Stimulated activated CD4-positive, alpha-beta T cell treated with anti-CD3 and anti-CD28 coated beads, Interleukin-2, amount 100 ng/mL, for 24 hours (primary cell): ENCODE results near the gene LRRC61.

Source experiments
- DNase-seq, 2 donors: peaks; one replicate each; pipeline ENCODE4 v3.0.0-alpha.2; 2020

Gene LRRC61

DNA sequence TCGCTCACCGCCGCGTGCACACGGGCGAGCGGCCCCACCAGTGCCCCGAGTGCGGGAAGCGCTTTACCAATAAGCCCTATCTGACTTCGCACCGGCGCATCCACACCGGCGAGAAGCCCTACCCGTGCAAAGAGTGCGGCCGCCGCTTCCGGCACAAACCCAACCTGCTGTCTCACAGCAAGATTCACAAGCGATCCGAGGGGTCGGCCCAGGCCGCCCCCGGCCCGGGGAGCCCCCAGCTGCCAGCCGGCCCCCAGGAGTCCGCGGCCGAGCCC is 48.8 kb downstream of the LRRC61 start:
- DNase-seq = no peak

DNA sequence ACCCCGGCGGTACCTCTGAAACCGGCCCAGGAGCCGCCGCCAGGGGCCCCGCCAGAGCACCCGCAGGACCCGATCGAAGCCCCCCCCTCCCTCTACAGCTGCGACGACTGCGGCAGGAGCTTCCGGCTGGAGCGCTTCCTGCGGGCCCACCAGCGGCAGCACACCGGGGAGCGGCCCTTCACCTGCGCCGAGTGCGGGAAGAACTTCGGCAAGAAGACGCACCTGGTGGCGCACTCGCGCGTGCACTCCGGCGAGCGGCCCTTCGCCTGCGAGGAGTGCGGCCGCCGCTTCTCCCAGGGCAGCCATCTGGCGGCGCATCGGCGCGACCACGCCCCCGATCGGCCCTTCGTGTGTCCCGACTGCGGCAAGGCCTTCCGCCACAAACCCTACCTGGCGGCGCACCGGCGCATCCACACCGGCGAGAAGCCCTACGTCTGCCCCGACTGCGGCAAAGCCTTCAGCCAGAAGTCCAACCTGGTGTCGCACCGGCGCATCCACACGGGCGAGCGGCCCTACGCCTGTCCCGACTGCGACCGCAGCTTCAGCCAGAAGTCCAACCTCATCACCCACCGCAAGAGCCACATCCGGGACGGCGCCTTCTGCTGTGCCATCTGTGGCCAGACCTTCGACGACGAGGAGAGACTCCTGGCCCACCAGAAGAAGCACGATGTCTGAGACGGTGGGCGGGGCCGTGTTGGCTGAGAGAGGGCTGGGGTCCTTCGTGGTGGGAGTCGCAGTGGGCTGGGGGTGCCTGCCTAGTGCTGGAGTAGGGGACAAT is 49.3 kb downstream of the LRRC61 start:
- no peak for DNase-seq

DNA sequence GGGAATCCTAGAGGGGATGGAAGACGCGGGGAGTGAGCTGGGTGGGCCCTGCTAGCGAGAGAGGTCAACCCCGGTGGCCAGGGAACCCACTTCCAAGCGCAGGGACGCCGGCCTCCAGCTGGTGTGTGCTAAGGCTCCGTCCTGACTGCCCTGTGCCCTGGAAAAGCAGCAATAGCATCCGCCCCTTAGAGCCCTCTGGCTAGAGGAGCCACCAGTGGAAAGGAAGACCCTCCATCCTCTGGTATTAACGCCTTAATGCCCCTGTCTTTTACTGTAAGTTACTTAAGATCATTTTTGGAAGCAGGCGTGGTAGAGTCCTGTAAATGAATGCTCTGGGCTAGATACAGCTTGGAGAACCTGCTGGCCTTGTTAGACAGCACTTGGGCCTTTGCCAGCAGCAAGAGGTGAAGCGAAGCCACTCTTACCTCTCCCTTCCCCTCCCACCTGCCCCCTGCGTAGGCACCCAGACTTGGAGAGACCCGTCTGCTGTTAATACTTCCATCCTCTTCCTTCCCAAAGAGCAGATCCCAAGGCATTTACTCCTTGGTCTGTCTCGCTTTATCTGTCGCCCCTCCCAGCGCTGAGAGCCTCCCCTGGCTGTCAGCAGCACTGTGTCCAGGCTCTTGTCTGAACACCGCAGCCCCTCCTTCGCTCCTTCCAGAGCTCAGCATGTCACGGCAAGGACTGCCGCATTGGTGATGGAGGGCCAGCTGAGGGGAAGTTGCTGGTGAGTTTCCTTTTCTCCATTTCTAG is 50.1 kb downstream of the LRRC61 start:
- no peak for DNase-seq

DNA sequence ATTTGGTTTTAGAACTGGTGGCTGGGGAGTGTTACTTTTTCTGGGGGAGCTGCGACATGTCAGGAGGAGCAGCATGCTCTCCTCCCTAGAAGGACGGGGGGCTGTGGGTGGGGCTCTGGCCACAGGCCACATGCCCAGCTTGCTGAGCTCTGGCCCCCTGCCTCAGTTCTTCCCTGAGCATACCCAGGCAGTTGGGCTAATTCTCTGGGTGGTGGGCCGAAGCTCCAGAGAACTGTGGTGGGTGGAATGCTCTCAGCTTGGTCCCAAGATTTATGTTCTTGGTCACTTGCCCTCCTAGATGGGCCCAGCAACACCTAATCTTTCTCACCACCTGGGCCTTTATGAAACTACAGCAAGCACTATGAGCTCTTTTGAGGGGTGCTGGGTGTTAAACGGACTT is 50.9 kb downstream of the LRRC61 start:
- DNase-seq = no peak

DNA sequence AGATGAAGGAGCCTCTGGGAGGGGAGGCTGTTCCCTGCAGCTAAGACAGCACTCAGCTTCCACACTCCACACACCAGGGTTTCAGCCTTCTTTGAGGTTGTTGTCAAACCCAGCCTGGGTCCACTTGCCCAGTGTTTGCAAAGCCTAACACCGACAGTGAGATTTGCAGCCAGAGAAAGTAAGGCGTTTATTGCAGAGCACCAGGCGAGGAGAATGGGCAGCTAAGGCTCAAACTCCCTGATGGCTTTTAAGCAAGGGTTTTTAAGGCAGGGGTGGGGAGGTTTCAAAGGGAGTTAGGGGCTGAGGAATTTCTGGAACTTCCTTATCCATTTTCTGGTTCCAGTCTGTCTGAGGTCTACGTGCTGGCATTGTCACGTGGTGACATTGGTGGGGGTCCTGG is 51.3 kb downstream of the LRRC61 start:
- DNase-seq = no peak

DNA sequence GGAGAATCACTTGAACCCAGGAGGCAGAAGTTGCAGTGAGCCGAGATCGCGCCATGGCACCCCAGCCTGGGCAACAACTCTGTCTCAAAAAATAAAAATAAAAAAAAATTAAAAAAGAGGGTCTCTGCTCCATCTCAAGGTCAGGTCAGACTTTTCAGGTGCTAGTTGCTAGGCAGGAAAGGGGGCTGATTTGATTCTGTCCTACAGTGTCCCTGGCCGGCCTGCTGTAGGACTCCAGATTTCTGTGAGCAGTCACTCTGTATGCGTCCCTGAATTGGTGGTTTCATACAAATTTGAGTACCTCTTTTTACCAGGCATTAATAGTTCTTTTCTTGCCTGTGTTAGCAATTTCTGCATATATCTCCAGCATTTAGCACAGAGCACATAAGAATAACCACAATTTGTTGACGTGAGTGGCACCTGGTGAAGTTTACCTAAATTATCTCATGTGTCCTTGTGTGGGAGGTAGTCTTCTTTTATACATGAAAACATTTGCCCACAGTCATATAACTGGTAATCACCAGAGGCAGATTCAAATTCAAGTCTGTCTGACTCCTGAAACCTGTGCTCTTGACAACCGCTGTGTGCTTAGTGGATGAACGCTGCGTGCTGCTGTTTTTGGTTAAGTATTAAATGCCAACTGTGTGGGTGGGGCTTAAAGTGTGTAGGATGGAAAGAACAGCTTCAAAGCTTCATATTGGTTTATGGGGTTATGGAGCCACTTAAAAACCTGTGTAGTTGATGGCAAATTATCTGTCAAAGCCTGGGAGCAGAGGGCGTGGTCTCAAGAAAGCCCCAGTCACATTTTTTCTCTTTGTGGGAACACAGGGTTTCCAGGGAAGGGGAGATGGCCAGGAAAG is 52.7 kb downstream of the LRRC61 start:
- peak; percentile 35 to 58 for DNase-seq

DNA sequence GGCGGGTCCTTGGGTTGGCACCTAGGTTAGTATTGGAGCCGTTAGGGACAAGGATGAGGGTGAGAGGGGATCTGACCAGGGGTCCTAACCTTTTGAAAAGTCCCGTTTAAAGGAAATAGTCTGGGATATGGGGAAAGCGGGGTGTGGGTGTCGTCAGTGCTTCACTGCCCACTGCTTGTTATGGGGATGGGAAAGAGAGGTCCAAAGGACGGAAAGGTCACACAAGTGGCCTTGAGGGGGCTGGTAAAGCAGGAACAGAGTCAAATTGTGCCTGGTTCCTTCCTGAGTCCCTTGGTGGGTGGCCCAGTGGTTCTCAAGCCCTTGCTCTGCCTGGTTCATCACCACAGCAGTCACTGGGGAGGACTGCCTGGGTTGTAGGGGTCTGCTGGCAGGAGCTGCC is 53.4 kb downstream of the LRRC61 start:
- no peak for DNase-seq

DNA sequence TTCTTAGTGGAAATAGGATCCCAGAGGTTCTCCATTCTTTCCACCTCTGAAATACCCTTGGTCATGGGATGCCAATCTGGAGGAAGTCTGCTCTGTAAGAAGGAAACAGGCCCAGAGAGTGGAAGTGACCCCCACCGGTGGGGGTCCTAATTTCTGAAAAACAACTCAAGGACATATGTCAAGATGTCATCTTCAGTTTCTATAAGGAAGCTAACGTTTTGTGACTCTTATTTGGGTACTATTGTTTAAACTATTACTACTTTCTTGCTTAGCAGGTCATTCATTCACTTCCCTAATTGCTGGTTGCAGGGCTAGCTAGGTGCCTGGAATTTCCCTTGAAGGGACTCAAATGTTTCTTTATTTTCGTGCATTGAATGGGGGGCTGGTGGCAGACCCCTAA is 54.0 kb downstream of the LRRC61 start:
- DNase-seq = no peak

DNA sequence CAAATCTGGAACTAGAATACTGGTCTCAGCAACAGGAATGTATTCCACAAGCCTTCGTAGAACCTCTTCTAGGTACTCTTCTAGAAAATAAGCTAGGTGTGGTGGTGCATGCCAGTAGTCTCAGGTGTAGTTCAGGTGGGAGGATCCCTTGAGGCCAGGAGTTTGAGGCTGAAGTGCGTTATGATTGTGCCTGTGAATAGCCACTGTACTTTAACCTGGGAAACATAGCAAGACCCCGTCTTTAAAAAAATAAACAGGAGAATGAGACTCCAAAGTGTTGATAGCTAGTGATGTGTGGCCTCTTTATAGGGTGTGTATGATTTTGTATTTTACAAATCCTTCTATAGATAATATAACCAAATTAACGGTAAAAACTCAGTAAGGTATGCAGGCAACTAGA is 54.5 kb downstream of the LRRC61 start:
- DNase-seq = no peak

DNA sequence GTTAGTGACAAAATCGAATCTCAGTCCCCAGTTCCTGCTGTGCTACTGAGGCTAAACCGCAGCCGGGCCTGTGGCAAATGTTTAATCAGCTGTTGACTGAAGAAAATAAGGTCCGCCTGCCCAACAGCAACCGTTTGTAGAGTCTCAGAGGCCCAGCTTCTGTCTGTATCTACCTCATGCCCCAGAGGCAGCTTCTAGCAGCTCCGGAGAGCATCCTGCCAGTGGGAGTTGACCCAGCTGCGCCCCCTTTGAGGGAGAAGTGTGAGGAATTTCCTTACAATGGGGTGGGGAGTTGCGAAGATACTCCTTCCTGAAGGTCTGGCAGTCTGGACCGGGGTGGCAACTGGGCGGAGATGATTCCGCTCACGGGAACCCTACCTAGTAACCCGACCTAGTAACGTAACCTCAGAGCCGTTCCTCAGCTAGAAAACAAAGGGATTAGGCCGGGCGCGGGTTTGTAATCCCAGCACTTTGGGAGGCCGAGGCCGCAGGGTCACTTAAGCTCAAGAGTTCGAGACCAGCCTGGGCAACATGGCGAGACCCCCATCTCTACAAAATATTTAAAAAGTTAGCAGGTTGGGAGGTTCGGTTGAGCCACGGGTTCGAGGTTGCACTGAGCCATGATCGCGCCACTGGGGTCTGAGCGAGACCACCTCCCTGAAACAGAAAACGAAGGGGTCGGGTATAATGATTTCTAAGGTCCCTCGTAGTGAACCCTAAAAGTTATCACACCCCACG is 55.1 kb downstream of the LRRC61 start:
- DNase-seq = peak; percentile 37 to 42

DNA sequence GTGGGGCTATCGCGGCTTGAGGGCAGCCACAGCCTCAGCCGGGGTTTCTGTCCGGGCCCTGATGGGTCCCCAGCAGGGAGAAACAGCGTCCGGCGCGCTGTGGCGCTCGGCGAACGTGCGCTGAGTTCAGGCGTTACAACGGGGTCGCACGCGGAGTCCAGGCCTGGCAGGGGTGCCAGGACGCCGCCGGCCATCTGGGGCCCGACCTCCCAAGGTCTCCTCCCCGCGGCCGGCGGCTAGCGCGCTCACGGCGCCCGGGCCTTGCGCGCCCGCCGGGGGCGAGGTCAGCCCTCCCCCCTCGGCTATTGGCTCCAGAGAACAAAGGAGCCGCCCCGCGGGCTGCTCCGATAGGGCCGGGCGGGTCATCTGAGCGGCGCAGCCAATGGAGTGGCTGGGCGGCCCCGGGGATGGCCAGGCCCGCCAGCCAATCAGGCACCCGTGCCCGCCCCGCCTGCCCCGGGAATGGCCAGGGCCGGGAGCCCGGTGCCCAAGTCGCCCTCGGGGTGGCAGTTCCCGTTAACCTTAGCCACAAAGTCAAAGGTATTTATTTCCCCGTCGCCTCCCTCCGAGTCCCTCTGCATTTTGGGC is 55.8 kb downstream of the LRRC61 start, which contains the start of gene ZNF775:
Gene ZNF775, plus strand, starts transcription at position 478 of the 588 bp plus-strand sequence. CDS start 9,141 bp downstream, outside the sequence.
- peak; percentile 92 to 93 for DNase-seq

DNA sequence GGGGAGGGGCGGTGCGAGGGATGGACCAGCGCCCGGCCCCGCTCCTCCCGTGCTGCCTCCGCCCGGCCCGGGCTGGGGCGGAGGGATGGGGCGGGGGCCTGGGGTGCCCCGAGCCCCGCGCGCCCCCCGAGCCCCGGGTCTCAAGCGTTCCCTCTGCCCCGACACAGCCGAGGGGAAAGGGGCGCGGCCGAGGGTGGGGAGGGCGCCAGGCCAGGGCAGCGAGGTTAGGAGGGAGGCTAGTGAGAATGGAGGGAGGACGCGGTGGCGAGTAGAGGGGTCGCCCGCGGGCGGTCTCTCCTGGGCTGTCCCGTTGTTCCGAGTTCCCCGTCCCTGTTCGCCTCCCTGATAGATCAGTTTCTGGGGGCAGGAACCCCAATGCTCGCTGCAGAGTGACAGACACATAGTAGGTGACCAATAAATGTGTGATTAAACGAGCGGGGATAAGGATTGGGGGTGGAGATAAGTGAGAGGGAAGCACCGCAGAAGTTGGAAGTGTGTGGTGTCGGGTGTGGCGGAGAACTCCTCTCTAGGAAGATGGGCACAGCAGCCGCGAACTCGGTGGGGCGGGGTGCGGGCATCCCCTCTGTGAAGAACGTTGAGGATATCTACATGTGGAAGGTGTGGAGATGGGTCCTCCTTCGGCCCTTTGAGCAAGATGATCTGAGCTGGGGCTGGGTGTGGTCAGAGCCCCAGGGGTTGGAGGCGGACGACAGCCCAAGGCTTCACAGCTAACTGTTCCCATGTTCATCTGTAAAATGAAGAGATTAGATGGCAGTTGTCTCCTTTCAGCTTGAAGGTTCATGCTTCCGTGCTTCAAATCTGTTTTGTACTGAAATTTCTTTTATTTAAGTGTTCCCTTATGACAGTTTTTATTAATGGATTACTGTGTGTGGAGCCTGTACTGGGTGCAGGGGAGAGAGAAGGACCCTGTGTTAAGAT is 56.6 kb downstream of the LRRC61 start:
- DNase-seq = peak; percentile 32 to 35

DNA sequence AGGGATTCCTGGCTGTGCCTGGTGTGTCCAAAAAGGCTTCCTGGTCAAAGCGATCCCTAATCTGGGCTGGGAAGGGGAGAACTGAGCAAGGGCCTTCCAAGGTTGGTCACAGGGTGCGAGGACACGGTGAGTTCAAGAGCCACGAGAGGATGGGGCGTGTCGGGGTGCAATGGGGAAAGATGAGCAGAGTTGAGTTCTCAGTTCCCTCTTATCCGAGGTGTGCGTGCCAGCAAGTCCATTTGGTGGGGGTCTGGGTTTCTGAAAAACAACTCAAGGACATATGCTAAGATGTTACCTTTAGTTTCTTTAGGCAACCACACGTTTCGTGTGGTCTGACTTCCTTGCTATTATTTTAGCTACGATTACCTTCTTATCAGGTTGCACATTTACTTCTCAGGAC is 57.3 kb downstream of the LRRC61 start:
- DNase-seq = no peak

DNA sequence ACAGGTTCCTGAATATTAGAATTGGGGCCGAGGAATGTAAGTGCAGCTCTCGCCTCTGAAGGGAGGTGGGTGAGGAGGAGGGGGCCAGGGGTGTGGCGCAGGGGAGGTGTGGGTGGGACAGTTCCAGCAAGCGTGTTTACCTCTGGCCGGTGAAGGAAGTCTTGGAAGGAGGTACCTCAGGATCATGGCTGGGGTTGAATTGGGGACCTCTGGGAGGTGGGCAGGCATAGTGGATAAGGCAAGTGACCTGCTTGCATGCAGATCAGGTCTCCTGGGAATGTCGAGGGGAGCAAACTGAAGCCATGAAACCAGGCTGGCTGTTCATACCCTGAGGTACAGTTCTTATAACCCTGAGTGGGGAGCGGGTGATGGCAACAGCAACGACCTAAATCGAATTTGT is 57.9 kb downstream of the LRRC61 start:
- DNase-seq = no peak

DNA sequence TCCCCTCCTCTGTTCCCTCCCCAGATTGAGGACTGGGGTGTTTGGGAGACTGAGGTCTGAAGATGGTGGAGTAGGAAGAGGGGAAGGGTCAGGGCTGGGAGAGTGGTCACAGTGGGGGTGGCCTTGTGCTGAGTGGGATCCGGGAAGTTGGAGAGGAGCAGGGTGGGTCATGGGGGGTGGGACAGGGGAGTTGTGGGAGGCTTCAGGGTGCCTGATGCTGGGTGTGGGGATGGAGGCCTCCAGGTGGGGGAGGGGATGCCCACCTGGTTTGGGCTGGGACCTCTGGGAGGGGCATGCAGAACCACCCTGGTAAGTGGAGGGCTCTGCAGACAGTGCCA is 58.6 kb downstream of the LRRC61 start:
- DNase-seq = no peak

DNA sequence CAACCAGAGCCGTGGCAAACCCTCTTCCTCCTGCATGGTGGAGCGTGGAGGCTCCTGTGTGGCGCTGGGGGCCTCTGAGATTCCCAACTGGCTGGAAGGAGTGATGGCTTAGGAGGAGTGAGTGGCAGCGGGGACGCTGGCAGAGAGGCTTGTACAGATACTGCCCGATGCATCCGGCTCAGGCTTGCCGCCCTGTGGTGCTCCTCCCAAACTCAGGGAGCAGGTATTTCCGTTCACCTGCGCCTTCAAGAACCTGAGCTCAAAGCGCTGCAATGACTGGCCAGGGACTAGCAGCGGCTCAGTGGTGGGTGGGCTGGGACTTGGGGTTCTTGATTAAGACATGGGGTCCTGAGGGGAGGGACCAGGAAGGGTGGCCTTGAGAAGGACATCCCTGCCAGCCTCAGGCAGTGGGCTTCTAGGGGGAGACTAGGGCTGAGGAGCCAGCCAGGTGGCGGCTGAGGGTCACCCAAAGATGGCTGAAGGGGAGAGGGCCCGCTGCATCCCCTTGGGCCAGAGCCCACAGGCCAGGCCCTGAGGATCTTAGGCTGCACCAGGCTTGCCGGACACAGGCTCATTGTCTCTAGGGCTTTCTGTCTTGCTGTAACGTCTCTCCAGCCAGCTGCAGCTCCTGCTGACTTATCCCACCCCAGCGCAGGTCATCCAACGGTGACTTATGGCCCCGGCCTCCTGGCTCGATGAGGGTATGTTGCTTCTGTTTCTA is 59.1 kb downstream of the LRRC61 start:
- no peak for DNase-seq

DNA sequence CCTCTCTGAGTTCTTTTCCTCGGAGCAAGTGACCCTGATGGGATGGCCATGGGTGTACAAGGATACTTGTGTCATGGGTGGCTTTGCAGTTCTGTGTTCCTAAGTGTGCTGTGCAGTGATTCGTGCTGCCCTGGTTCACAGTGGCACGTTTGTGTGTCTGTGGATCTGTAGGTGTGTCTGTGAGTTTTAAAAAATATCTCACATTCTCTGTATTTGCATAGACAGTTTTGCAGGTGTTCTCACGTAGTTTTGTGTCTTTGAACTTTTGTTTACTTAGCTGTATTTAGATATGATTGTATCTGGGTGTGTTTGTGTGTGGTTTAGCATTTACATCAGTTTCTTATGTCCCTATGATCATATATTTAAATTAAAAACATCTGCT is 59.7 kb downstream of the LRRC61 start:
- DNase-seq = no peak

DNA sequence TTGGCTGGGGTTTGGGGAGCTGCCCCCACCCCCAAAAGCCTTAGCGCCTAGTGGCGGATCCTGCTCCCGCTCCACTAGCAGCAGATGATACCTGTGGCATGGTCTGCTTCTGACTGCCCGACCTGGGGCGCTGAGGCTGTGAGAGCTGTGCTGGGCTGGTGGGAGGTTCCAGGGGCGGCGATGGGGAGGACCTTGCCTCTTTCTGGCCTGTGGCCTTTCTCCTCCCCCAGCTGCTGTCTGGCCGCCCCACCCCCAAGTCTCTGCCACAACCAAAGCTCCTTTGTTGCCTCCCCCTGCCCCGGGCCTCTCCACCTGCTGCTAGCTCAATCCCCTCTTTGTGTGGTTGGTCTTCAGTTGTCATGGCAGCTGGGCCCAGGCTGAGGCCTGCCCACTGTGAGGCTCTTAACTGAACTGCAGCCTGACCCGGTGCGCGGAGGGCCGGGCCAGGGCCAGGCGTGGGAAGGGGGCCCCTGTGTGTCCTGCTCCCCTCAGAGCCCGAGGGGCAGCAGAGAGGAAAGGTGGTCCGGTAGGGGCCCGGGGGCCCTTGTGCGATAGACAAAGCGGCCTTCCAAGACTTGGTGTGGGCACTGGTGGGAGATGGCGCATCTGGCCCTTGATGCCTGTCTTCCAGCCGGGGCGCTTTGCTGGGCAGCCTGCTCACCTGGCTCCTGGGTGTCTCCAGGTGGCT is 60.7 kb downstream of the LRRC61 start:
- DNase-seq = no peak

DNA sequence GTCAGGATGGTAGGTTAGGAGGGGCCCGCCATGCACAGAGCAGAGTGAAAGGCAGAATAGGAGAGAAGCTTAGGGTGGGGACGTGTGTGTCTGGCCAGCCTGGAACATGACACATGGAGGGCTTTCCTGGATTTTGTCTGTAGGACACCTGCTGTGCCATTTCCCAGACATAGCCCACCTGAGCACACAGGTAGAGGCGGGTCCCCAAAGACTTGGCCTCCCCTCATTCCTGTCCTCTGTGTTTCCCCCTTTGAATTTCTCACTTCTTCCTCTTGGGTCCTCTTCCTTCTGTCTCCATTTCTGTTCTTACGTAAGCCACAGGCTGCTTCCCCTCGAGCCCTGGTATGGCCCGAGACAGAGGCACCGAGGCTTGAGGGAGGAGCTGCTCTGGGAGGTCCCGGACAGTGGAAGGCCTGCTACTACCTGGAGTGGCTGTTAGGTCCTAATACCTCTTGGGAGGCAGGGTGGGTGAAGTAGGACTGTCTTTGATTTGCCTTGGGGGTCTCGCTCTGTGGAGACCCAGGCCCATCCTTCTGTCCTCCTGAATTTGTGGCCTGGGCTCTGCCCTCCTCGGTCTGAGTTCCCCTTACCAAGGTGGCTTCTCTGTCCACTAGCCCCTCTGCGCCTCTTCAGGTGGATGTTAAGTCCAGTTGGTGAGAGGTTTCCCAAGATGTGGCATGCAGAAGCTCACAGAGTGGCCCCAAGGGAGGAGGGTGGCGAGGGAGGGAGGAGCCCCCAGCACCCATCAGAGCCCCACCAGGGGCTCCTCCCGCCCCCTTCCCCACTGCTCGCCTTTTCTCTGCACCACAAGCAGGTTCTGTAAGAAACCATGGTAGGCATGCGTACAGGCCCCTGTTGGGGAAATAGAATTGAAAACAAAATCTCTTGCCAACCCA is 61.5 kb downstream of the LRRC61 start:
- no peak for DNase-seq
